CD8-positive, alpha-beta memory T cell (primary cell): ENCODE data around the gene GYPE. TPM values are rescaled to one million over a fixed set of nuclear protein-coding genes. Genes with fewer than 3 reads are reported as not detected.
"Not testable (repeated sequence)": the region's sequence is repeated elsewhere in the genome, so short reads cannot be mapped to it uniquely, and the experiment has no call there.

Source experiments
- CTCF ChIA-PET: fragments of 350-600 bp; sonication (Branson Sonifier 250); formaldehyde crosslinking; loops from one replicate; lab custom pipeline; 2021; ENCODE audit warnings: antibody characterized with exemption; lab: Charles Lee
- POLR2A ChIA-PET: fragments of 350-600 bp; sonication (Branson Sonifier 250); formaldehyde crosslinking; loops from one replicate; lab custom pipeline; 2021; ENCODE audit warnings: antibody characterized with exemption; lab: Charles Lee
- DNase-seq, 5 donors: peaks; one replicate each; pipeline versions ENCODE4 v3.0.0 to v3.0.0-alpha.2; 2020 to 2022; ENCODE audit warnings: mixed read lengths in 1 of 5
- H3K27ac ChIP-seq: one replicate; pipeline ENCODE4 v1.7.0; 2013; ENCODE audit warnings: low read depth, mild to moderate bottlenecking, low read length, moderate library complexity
- H3K27me3 ChIP-seq: 2 replicates; pipeline ENCODE4 v1.7.0; 2013; ENCODE audit warnings: low read length, mild to moderate bottlenecking; ENCODE audit not compliant: insufficient read depth, poor library complexity, severe bottlenecking
- H3K36me3 ChIP-seq: 2 replicates; pipeline ENCODE4 v1.7.0; 2013; ENCODE audit warnings: mild to moderate bottlenecking, low read length, moderate library complexity; ENCODE audit not compliant: insufficient read depth
- H3K4me1 ChIP-seq: 2 replicates; pipeline ENCODE4 v1.7.0; 2013; ENCODE audit warnings: mild to moderate bottlenecking, low read length, moderate library complexity; ENCODE audit not compliant: insufficient read depth
- H3K4me3 ChIP-seq: 2 replicates; pipeline ENCODE4 v1.7.0; 2013; ENCODE audit warnings: mild to moderate bottlenecking, low read length
- H3K9me3 ChIP-seq: 2 replicates; pipeline ENCODE4 v1.7.0; 2013; ENCODE audit warnings: mild to moderate bottlenecking, low read length
- H3K27ac Mint-ChIP-seq, 8 donors: one replicate each; pipeline ENCODE4 v1.8.0; 2020 to 2021; ENCODE audit warnings: mixed read lengths in 8 of 8, mild to moderate bottlenecking in 6 of 8, inconsistent platforms in 3 of 8, moderate library complexity in 3 of 8
- H3K27me3 Mint-ChIP-seq, 2 donors: one replicate each; pipeline ENCODE4 v1.8.0; 2020 to 2021; ENCODE audit warnings: mixed read lengths in 2 of 2, mild to moderate bottlenecking in 1 of 2, moderate library complexity in 1 of 2
- H3K36me3 Mint-ChIP-seq, 3 donors: one replicate each; pipeline ENCODE4 v1.8.0; 2020 to 2021; ENCODE audit warnings: mixed read lengths in 3 of 3, inconsistent platforms in 1 of 3, mild to moderate bottlenecking in 1 of 3
- H3K4me1 Mint-ChIP-seq, 3 donors: one replicate each; pipeline ENCODE4 v1.8.0; 2020 to 2021; ENCODE audit warnings: mixed read lengths in 3 of 3, inconsistent platforms in 1 of 3, mild to moderate bottlenecking in 1 of 3
- H3K4me3 Mint-ChIP-seq, 7 donors: one replicate each; pipeline ENCODE4 v1.8.0; 2020 to 2021; ENCODE audit warnings: mixed read lengths in 7 of 7, mild to moderate bottlenecking in 6 of 7, moderate library complexity in 4 of 7, inconsistent platforms in 2 of 7
- H3K9me3 Mint-ChIP-seq, 5 donors: one replicate each; pipeline ENCODE4 v1.8.0; 2020 to 2022; ENCODE audit warnings: mixed read lengths in 5 of 5, mild to moderate bottlenecking in 3 of 5, moderate library complexity in 2 of 5, inconsistent platforms in 1 of 5
- polyA plus RNA-seq: library from polyadenylated mRNA; unstranded; fragments of 300-500 nt; fragmentation: Illumina TruSeq; gene quantifications from one replicate; pipeline ENCODE4 v1.2.3, GENCODE V29; 2021
- total RNA-seq, 2 experiments: library from RNA; stranded (reverse); gene quantifications; one replicate each; pipeline ENCODE4 v1.2.3, GENCODE V29; 2021

The GYPE gene
- total and polyA plus RNA-seq, 3 experiments from 2014 or later = 2.1 to 3.6 (median 2.9) TPM

DNA sequence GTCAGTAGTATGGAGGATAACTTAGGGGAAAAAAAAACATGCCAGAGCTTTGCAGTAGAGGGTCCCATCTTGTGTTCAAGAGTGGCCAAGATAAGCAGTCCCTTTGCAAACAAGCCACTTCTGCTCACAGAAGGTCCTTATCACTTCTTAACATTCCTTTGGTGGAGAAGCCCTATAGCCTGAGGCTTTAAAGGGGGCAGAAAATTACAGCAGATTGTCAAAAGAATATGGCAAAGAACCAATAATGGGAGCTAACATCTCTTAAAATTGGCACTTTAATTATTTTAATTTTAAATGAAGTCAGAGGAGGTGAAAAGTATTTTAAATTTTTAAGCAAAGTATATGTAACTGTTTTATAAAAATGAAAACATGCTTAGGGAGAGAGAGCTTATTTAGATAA lies 20.4 kb downstream of the GYPE start:
- H3K27ac ChIP-seq, H3K4me3 ChIP-seq, POLR2A ChIA-PET, H3K27me3 Mint-ChIP-seq, H3K9me3 Mint-ChIP-seq, H3K4me3 Mint-ChIP-seq, DNase-seq, H3K27me3 ChIP-seq, H3K36me3 ChIP-seq, H3K4me1 ChIP-seq, H3K4me1 Mint-ChIP-seq, CTCF ChIA-PET, H3K27ac Mint-ChIP-seq, H3K9me3 ChIP-seq, H3K36me3 Mint-ChIP-seq: not testable (repeated sequence)

- H3K27ac ChIP-seq = no peak overlapping the region
- H3K4me3 Mint-ChIP-seq = no peak overlapping the region
- H3K9me3 ChIP-seq = no peaks in the 10 kb centered on the region
- no peaks in the 10 kb centered on the region for H3K36me3 ChIP-seq
- DNase-seq = no peak
- H3K27me3 Mint-ChIP-seq = no peaks in the 10 kb centered on the region
- H3K27me3 ChIP-seq = no peaks in the 10 kb centered on the region
- ChIA-PET CTCF (no interaction called here), POLR2A (no interaction called here)
- H3K27ac Mint-ChIP-seq = no peak overlapping the region
- H3K4me1 ChIP-seq = no peaks in the 10 kb centered on the region
- H3K36me3 Mint-ChIP-seq = peaks cover 0 to 9% (median 0%) of the 10 kb centered on the region in 3 donors
- H3K4me3 ChIP-seq = no peak overlapping the region
- peaks cover 0 to 2% (median 0%) of the 10 kb centered on the region in 5 donors for H3K9me3 Mint-ChIP-seq
- H3K4me1 Mint-ChIP-seq = no peaks in the 10 kb centered on the region
Measured at GRCh38 chr4:143883529-143883928, 21.8 kb downstream of the GYPE start.

- H3K27me3 Mint-ChIP-seq = no peaks in the 10 kb centered on the region
- H3K4me3 Mint-ChIP-seq = no peak overlapping the region
- H3K9me3 Mint-ChIP-seq = peaks cover 0 to 2% (median 0%) of the 10 kb centered on the region in 5 donors
- no peak overlapping the region for H3K27ac ChIP-seq
- DNase-seq = no peak
- no peaks in the 10 kb centered on the region for H3K27me3 ChIP-seq
- H3K27ac Mint-ChIP-seq = peak overlapping the region in 1 of 8 donors; percentile 17
- H3K36me3 ChIP-seq = no peaks in the 10 kb centered on the region
- H3K4me1 ChIP-seq = no peaks in the 10 kb centered on the region
- no peak overlapping the region for H3K4me3 ChIP-seq
- no peaks in the 10 kb centered on the region for H3K4me1 Mint-ChIP-seq
- H3K36me3 Mint-ChIP-seq = peaks cover 0 to 9% (median 0%) of the 10 kb centered on the region in 3 donors
- ChIA-PET CTCF (no interaction called here), POLR2A (no interaction called here)
- H3K9me3 ChIP-seq = no peaks in the 10 kb centered on the region
Measured at GRCh38 chr4:143882892-143883291, 22.5 kb downstream of the GYPE start.

GRCh38 chr4:143879561-143879960 lies 25.8 kb downstream of the GYPE start:
- H3K27ac ChIP-seq, H3K4me3 Mint-ChIP-seq, H3K27ac Mint-ChIP-seq, H3K27me3 Mint-ChIP-seq, POLR2A ChIA-PET, H3K27me3 ChIP-seq, CTCF ChIA-PET, H3K4me1 Mint-ChIP-seq, H3K36me3 ChIP-seq, H3K4me1 ChIP-seq, DNase-seq, H3K9me3 Mint-ChIP-seq, H3K9me3 ChIP-seq, H3K4me3 ChIP-seq, H3K36me3 Mint-ChIP-seq: not testable (repeated sequence)

- H3K9me3 ChIP-seq, POLR2A ChIA-PET, H3K4me1 ChIP-seq, H3K4me3 ChIP-seq, H3K27ac Mint-ChIP-seq, DNase-seq, H3K27me3 Mint-ChIP-seq, H3K4me1 Mint-ChIP-seq, H3K27ac ChIP-seq, H3K9me3 Mint-ChIP-seq, H3K27me3 ChIP-seq, H3K4me3 Mint-ChIP-seq, CTCF ChIA-PET, H3K36me3 ChIP-seq: not testable (repeated sequence)
- peaks cover 0 to 18% (median 9%) of the 10 kb centered on the region in 3 donors for H3K36me3 Mint-ChIP-seq
Measured at GRCh38 chr4:143875357-143875756, 30.0 kb downstream of the GYPE start.

GRCh38 chr4:143870523-143871268 lies 34.7 kb downstream of the GYPE start:
- DNase-seq, H3K36me3 ChIP-seq, H3K9me3 ChIP-seq, H3K4me3 Mint-ChIP-seq, H3K9me3 Mint-ChIP-seq, H3K4me1 Mint-ChIP-seq, H3K27me3 Mint-ChIP-seq, POLR2A ChIA-PET, H3K4me1 ChIP-seq, H3K4me3 ChIP-seq, H3K27ac Mint-ChIP-seq, H3K27me3 ChIP-seq, CTCF ChIA-PET, H3K27ac ChIP-seq: not testable (repeated sequence)
- peaks cover 0 to 13% (median 12%) of the 10 kb centered on the region in 3 donors for H3K36me3 Mint-ChIP-seq

DNA sequence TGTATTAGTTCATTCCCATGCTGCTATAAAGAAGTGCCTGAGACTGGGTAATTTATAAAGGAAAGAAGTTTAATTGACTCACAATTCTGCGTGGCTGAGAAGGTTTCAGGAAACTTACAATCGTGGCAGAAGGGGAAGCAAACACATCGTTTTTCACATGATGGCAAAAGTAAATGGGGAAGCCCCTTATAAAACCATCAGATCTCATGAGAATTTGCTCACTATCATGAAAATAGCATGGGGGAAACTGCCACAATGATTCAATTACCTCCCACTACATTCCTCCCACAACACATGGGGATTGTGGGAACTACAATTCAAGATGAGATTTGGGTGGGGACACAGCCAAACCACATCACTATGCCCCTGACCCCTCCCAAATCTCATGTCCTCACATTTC lies 35.4 kb downstream of the GYPE start:
- not testable (repeated sequence) for H3K9me3 Mint-ChIP-seq, H3K36me3 ChIP-seq

GRCh38 chr4:143862716-143863115 lies 42.6 kb downstream of the GYPE start:
- H3K27ac Mint-ChIP-seq, POLR2A ChIA-PET, H3K4me1 Mint-ChIP-seq, CTCF ChIA-PET, H3K4me3 Mint-ChIP-seq, H3K27me3 Mint-ChIP-seq, H3K9me3 Mint-ChIP-seq, H3K27ac ChIP-seq, H3K4me1 ChIP-seq, H3K4me3 ChIP-seq, H3K36me3 ChIP-seq, H3K9me3 ChIP-seq, H3K36me3 Mint-ChIP-seq, DNase-seq, H3K27me3 ChIP-seq: not testable (repeated sequence)

More for the DNA sequence above, 35.4 kb downstream of the GYPE start:
- H3K4me1 ChIP-seq, CTCF ChIA-PET, DNase-seq, H3K27me3 Mint-ChIP-seq, H3K4me3 ChIP-seq, H3K4me1 Mint-ChIP-seq, H3K27ac ChIP-seq, H3K27ac Mint-ChIP-seq, H3K4me3 Mint-ChIP-seq, POLR2A ChIA-PET, H3K9me3 ChIP-seq, H3K27me3 ChIP-seq: not testable (repeated sequence)
- H3K36me3 Mint-ChIP-seq = peaks cover 0 to 13% (median 12%) of the 10 kb centered on the region in 3 donors
